Hepatocyte (in vitro differentiated cells): ENCODE measurements around the gene SIPA1. TPM values are rescaled to one million over a fixed set of nuclear protein-coding genes. Genes with fewer than 3 reads are reported as not detected.
"Not testable (repeated sequence)": the region's sequence is repeated elsewhere in the genome, so short reads cannot be mapped to it uniquely, and the experiment has no call there.

Experiments
- DNase-seq: peaks from one replicate; pipeline ENCODE4 v3.0.0-alpha.2; 2016; ENCODE audit warnings: low spot score
- H2AFZ ChIP-seq: fragments of 200-600 bp; sonication (generic); 2 replicates; pipeline ENCODE4 v1.6.0; 2016; ENCODE audit warnings: antibody characterized with exemption, mild to moderate bottlenecking
- H3K27ac ChIP-seq: fragments of 200-600 bp; sonication (generic); 2 replicates; pipeline ENCODE4 v1.5.1; 2016; ENCODE audit warnings: mild to moderate bottlenecking
- H3K27me3 ChIP-seq: fragments of 200-600 bp; sonication (generic); 2 replicates; pipeline ENCODE4 v1.6.1; 2016
- H3K36me3 ChIP-seq: fragments of 200-600 bp; sonication (generic); replicated peaks from 2 replicates; pipeline ENCODE4 v1.5.1; 2016; ENCODE audit warnings: low read depth; ENCODE audit not compliant: insufficient read depth
- H3K4me1 ChIP-seq: fragments of 200-600 bp; sonication (generic); 2 replicates; pipeline ENCODE4 v1.5.1; 2016; ENCODE audit warnings: mild to moderate bottlenecking, moderate library complexity; ENCODE audit not compliant: insufficient read depth
- H3K4me2 ChIP-seq: fragments of 200-600 bp; sonication (generic); 2 replicates; pipeline ENCODE4 v1.6.0; 2016
- H3K4me3 ChIP-seq: fragments of 200-600 bp; sonication (generic); 2 replicates; pipeline ENCODE4 v1.5.1; 2016; ENCODE audit warnings: mild to moderate bottlenecking
- H3K79me2 ChIP-seq: fragments of 200-600 bp; sonication (generic); 2 replicates; pipeline ENCODE4 v1.6.0; 2017; ENCODE audit warnings: mild to moderate bottlenecking
- H3K9me2 ChIP-seq: fragments of 200-600 bp; sonication (generic); replicated peaks from 2 replicates; pipeline ENCODE4 v1.6.0; 2017; ENCODE audit warnings: mild to moderate bottlenecking; ENCODE audit not compliant: insufficient read depth
- H3K9me3 ChIP-seq: fragments of 200-600 bp; sonication (generic); 2 replicates; pipeline ENCODE4 v1.5.1; 2016; ENCODE audit warnings: low read depth, mild to moderate bottlenecking
- H4K20me1 ChIP-seq: fragments of 200-600 bp; sonication (generic); 2 replicates; pipeline ENCODE4 v1.6.0; 2016; ENCODE audit warnings: mild to moderate bottlenecking; ENCODE audit not compliant: insufficient read depth, poor library complexity, severe bottlenecking
- CTCF ChIP-seq: fragments of 200-600 bp; sonication (generic); IDR thresholded peaks from 2 replicates; pipeline ENCODE4 v1.5.1; 2016; ENCODE audit warnings: antibody characterized with exemption, mild to moderate bottlenecking; ENCODE audit not compliant: poor library complexity
- EZH2 ChIP-seq: fragments of 200-600 bp; sonication (generic); IDR thresholded peaks from 2 replicates; pipeline ENCODE4 v1.6.1; 2016; ENCODE audit warnings: antibody characterized with exemption, mild to moderate bottlenecking, borderline replicate concordance
- EZH2phosphoT487 ChIP-seq: fragments of 200-600 bp; sonication (generic); IDR thresholded peaks from one replicate; pipeline ENCODE4 v1.6.1; 2018; ENCODE audit warnings: antibody characterized with exemption, mild to moderate bottlenecking, low read depth, moderate library complexity; ENCODE audit not compliant: unreplicated experiment, severe bottlenecking
- WGBS: methylation state at CpG from one replicate; pipeline ENCODE4 v1.1.6; 2016; ENCODE audit warnings: low lambda C conversion rate; ENCODE audit errors: missing lambda C conversion rate; 5-methylcytosine and 5-hydroxymethylcytosine counted together
- polyA plus RNA-seq: library from polyadenylated mRNA; unstranded; fragments of >200 nt; fragmentation: Nextera tagmentation; extraction: Ambion mirVana; gene quantifications from 2 replicates; pipeline ENCODE4 v1.2.1, GENCODE V29; 2016
- total RNA-seq: library from RNA; depleted of rRNA; stranded (reverse); fragments of >200 nt; gene quantifications from 2 replicates; pipeline ENCODE4 v1.2.3, GENCODE V29; 2014

SIPA1 gene
- total and polyA plus RNA-seq, 2 experiments from 2014 or later, result 15.6 to 42.9 TPM

- H3K27me3 ChIP-seq, result no peaks in the 10 kb centered on the region
- H3K4me3 ChIP-seq, result no peak overlapping the region
- H3K4me2 ChIP-seq, result no peak overlapping the region
- no peaks in the 10 kb centered on the region for H3K79me2 ChIP-seq
- no peaks in the 10 kb centered on the region for H4K20me1 ChIP-seq
- H3K9me2 ChIP-seq, result no peaks in the 10 kb centered on the region
- H2AFZ ChIP-seq, result no peak overlapping the region
- no peak overlapping the region for H3K27ac ChIP-seq
- TF ChIP-seq EZH2phosphoT487, result no peak
- no peak for TF ChIP-seq EZH2
- TF ChIP-seq CTCF, result no peak
- no peaks in the 10 kb centered on the region for H3K9me3 ChIP-seq
- DNase-seq, result no peak
- 96% methylated on average over 37 of the region's 46 CpGs for whole genome bisulfite sequencing
- no peaks in the 10 kb centered on the region for H3K36me3 ChIP-seq
- H3K4me1 ChIP-seq, result no peaks in the 10 kb centered on the region
Measured at GRCh38 chr11:65634905-65635731, 2.8 kb upstream of the SIPA1 start.

DNA sequence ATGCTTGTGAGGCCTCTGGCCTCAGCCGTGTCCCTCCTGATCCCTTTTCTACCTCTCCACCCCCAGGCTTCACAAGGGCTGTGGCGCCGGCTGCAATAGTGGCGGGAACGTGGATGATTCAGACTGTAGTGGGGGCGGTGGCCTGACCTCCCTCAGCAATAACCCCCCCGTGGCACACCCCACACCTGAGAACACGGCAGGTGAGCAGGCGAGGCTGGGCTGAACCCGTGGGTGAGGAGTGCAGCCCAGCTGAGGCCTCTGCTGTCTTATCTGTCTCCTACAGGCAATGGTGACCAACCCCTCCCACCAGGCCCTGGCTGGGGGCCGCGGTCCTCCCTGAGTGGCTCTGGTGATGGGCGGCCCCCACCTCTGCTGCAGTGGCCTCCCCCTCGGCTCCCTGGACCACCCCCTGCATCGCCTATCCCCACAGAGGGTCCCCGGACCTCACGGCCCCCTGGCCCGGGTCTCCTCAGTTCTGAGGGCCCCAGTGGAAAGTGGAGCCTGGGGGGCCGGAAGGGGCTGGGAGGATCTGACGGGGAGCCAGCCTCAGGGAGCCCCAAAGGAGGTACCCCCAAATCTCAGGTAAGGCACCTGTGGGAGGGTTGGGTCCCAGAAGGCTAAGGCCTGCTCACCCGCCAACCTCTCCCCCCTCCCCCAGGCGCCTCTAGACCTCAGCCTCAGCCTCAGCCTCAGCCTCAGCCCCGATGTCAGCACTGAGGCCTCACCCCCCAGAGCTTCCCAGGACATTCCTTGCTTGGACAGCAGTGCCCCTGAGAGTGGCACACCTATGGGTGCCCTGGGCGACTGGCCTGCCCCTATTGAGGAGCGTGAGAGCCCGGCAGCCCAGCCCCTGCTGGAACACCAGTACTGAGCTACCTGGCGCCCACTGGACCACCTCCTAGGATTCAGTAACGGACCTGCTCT, 1.5 kb upstream of the SIPA1 start:
- Histone ChIP-seq H3K79me2 (no peaks in the 10 kb centered on the region), H3K4me2 (no peak overlapping the region), H3K9me3 (no peaks in the 10 kb centered on the region), H3K9me2 (no peaks in the 10 kb centered on the region), H3K4me1 (no peaks in the 10 kb centered on the region), H3K27me3 (no peaks in the 10 kb centered on the region), H4K20me1 (no peaks in the 10 kb centered on the region), H3K36me3 (no peaks in the 10 kb centered on the region), H2AFZ (no peak overlapping the region), H3K27ac (no peak overlapping the region), H3K4me3 (no peak overlapping the region)
- 94% methylated on average over 24 of the region's 28 CpGs for WGBS
- TF ChIP-seq CTCF (no peak), EZH2phosphoT487 (no peak), EZH2 (no peak)
- DNase-seq, result no peak

GRCh38 chr11:65637032-65637557, 806 bp upstream of the SIPA1 start:
- no peaks in the 10 kb centered on the region for H3K9me3 ChIP-seq
- TF ChIP-seq EZH2phosphoT487, result no peak
- no peak for TF ChIP-seq CTCF
- no peak for TF ChIP-seq EZH2
- H4K20me1 ChIP-seq, result no peaks in the 10 kb centered on the region
- no peaks in the 10 kb centered on the region for H3K9me2 ChIP-seq
- 94% methylated on average over 3 of the region's 3 CpGs for WGBS
- peak overlapping the region; percentile 96 for H3K4me2 ChIP-seq
- H3K79me2 ChIP-seq, result no peaks in the 10 kb centered on the region
- H3K27me3 ChIP-seq, result no peaks in the 10 kb centered on the region
- no peak overlapping the region for H2AFZ ChIP-seq
- peak overlapping the region; percentile 34 for H3K27ac ChIP-seq
- H3K36me3 ChIP-seq, result no peaks in the 10 kb centered on the region
- H3K4me3 ChIP-seq, result no peak overlapping the region
- DNase-seq, result no peak
- H3K4me1 ChIP-seq, result no peaks in the 10 kb centered on the region

GRCh38 chr11:65639228-65639597, 1.3 kb downstream of the SIPA1 start:
- 99% methylated on average over 9 of the region's 9 CpGs for WGBS
- DNase-seq, H4K20me1 ChIP-seq, H3K4me1 ChIP-seq, H2AFZ ChIP-seq, H3K9me2 ChIP-seq, H3K27ac ChIP-seq, H3K79me2 ChIP-seq, H3K36me3 ChIP-seq, H3K4me3 ChIP-seq, H3K27me3 ChIP-seq, H3K9me3 ChIP-seq: not testable (repeated sequence)
- H3K4me2 ChIP-seq, result peak overlapping the region; percentile 96
